OCI-LY1 (cell line): Measurements from ENCODE around the gene CDH13.

ENCODE experiments used
- H2AFZ ChIP-seq: fragments of 200-600 bp; sonication (generic), shearing (Covaris generic); 2 replicates; pipeline ENCODE4 v1.6.0; 2014; ENCODE audit warnings: antibody characterized with exemption, mild to moderate bottlenecking, low read length
- H3F3A ChIP-seq: fragments of 200-600 bp; sonication (generic), shearing (Covaris generic); 2 replicates; pipeline ENCODE4 v1.6.0; 2014; ENCODE audit warnings: mild to moderate bottlenecking, antibody characterized with exemption, low read length, moderate library complexity; ENCODE audit not compliant: insufficient read depth
- H3K27ac ChIP-seq: fragments of 200-600 bp; sonication (generic); 2 replicates; pipeline ENCODE4 v1.5.1; 2014; ENCODE audit warnings: low read length, mixed run types, mild to moderate bottlenecking, low read depth; ENCODE audit not compliant: poor library complexity, severe bottlenecking
- H3K27me3 ChIP-seq: fragments of 200-600 bp; sonication (generic); 2 replicates; pipeline ENCODE4 v1.6.0; 2014; ENCODE audit warnings: antibody characterized with exemption, mild to moderate bottlenecking, low read length, moderate library complexity; ENCODE audit not compliant: insufficient read depth
- H3K36me3 ChIP-seq: fragments of 200-600 bp; sonication (generic); 2 replicates; pipeline ENCODE4 v1.6.1; 2014; ENCODE audit warnings: mild to moderate bottlenecking, antibody characterized with exemption, low read length, moderate library complexity, mixed read lengths; ENCODE audit not compliant: insufficient read depth
- H3K4me1 ChIP-seq: fragments of 200-600 bp; sonication (generic); 2 replicates; pipeline ENCODE4 v1.5.1; 2014; ENCODE audit warnings: mild to moderate bottlenecking, low read length, moderate library complexity; ENCODE audit not compliant: insufficient read depth, severe bottlenecking
- H3K4me2 ChIP-seq: fragments of 200-600 bp; sonication (generic), shearing (Covaris generic); 2 replicates; pipeline ENCODE4 v1.6.1; 2014; ENCODE audit warnings: low read length
- H3K4me3 ChIP-seq: fragments of 200-600 bp; sonication (generic); 2 replicates; pipeline ENCODE4 v1.5.1; 2014; ENCODE audit warnings: low read length, low read depth, mild to moderate bottlenecking, mixed read lengths; ENCODE audit not compliant: poor library complexity, severe bottlenecking
- H3K79me2 ChIP-seq: fragments of 200-600 bp; shearing (Covaris generic); 2 replicates; pipeline ENCODE4 v1.6.1; 2016; ENCODE audit warnings: mixed run types, low read length, mixed read lengths; ENCODE audit not compliant: insufficient read depth
- H3K9ac ChIP-seq: fragments of 200-600 bp; sonication (generic), shearing (Covaris generic); 2 replicates; pipeline ENCODE4 v1.6.1; 2014; ENCODE audit warnings: mild to moderate bottlenecking, low read length, mixed read lengths
- H3K9me2 ChIP-seq: fragments of 200-600 bp; sonication (generic), shearing (Covaris generic); 2 replicates; pipeline ENCODE4 v1.6.1; 2014; ENCODE audit warnings: low read depth, mild to moderate bottlenecking, low read length, mixed read lengths
- H3K9me3 ChIP-seq: fragments of 200-600 bp; shearing (Covaris generic); 2 replicates; pipeline ENCODE4 v1.6.1; 2014; ENCODE audit warnings: low read length, mixed read lengths
- H4K20me1 ChIP-seq: fragments of 200-600 bp; sonication (generic), shearing (Covaris generic); 2 replicates; pipeline ENCODE4 v1.6.0; 2016; ENCODE audit warnings: mild to moderate bottlenecking, low read length; ENCODE audit not compliant: insufficient read depth
- EZH2 ChIP-seq: fragments of 200-600 bp; sonication (generic), shearing (Covaris generic); IDR thresholded peaks from 2 replicates; pipeline ENCODE4 v1.8.0; 2017; ENCODE audit warnings: borderline replicate concordance, mixed run types, mild to moderate bottlenecking, antibody characterized with exemption, low read length, moderate library complexity, mixed read lengths
- TF ChIP-seq, protein P1 (sequence below): fragments of 200-600 bp; sonication (generic), shearing (Covaris generic); IDR thresholded peaks from 2 replicates; pipeline ENCODE4 v1.5.1; 2017; ENCODE audit warnings: mild to moderate bottlenecking, antibody characterized with exemption, low read length, moderate library complexity, mixed read lengths

Gene CDH13

DNA sequence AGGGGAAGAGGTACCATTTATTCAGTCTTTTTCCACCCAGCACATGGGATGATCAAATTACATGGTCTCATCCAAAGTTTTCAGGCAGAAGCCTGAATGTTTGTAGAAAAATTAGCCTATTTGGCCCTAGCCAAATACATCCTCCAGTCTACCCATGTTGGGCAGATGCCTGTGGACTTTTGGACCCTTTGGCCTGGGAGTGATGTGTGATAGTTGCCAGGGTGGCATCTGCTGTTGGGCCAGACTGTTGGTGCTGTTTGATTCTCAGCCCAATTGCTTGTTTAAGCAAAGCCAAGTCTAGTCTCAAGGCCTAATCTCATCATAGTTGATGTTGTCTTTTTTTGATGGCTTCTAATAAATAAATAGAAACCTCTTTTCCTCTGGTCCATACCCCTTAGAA lies 419.0 kb downstream of the CDH13 start:
- Histone ChIP-seq H3K36me3 (no peaks in the 10 kb centered on the region), H3K4me2 (no peak overlapping the region), H3K9ac (no peak overlapping the region), H4K20me1 (no peaks in the 10 kb centered on the region), H3K27me3 (no peaks in the 10 kb centered on the region), H3K79me2 (no peaks in the 10 kb centered on the region), H3F3A (no peaks in the 10 kb centered on the region), H3K27ac (no peak overlapping the region), H2AFZ (no peak overlapping the region), H3K9me2 (no peaks in the 10 kb centered on the region), H3K4me3 (no peak overlapping the region), H3K9me3 (no peaks in the 10 kb centered on the region), H3K4me1 (no peaks in the 10 kb centered on the region)
- no peak for TF ChIP-seq EZH2
- TF ChIP-seq, protein P1, sequence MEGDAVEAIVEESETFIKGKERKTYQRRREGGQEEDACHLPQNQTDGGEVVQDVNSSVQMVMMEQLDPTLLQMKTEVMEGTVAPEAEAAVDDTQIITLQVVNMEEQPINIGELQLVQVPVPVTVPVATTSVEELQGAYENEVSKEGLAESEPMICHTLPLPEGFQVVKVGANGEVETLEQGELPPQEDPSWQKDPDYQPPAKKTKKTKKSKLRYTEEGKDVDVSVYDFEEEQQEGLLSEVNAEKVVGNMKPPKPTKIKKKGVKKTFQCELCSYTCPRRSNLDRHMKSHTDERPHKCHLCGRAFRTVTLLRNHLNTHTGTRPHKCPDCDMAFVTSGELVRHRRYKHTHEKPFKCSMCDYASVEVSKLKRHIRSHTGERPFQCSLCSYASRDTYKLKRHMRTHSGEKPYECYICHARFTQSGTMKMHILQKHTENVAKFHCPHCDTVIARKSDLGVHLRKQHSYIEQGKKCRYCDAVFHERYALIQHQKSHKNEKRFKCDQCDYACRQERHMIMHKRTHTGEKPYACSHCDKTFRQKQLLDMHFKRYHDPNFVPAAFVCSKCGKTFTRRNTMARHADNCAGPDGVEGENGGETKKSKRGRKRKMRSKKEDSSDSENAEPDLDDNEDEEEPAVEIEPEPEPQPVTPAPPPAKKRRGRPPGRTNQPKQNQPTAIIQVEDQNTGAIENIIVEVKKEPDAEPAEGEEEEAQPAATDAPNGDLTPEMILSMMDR, result no peak

DNA sequence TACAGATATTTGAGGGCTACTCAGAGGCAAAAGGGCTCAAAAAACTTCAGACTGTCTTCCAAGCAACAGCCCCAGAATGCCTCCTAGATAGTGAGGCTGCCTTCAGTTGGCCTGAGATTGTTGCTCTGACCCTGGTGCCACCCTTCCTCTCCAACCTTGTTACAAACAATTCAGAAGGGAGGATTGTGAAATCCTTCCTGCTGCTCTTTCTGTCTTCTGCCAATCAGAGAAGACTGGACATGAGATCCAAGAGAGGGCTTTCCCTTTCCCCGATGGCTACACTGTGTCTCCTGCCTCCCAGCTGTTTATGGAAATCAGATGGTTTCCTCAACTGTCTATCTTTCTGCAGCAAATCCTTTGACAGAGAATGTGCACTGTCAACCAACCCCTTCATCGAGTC lies 419.9 kb downstream of the CDH13 start:
- Histone ChIP-seq H3K9ac (no peak overlapping the region), H3K4me3 (no peak overlapping the region), H3K4me1 (no peaks in the 10 kb centered on the region), H3K27me3 (no peaks in the 10 kb centered on the region), H4K20me1 (no peaks in the 10 kb centered on the region), H3K27ac (no peak overlapping the region), H3K9me3 (no peaks in the 10 kb centered on the region), H3K9me2 (no peaks in the 10 kb centered on the region), H3K79me2 (no peaks in the 10 kb centered on the region), H2AFZ (no peak overlapping the region), H3F3A (no peaks in the 10 kb centered on the region), H3K36me3 (no peaks in the 10 kb centered on the region), H3K4me2 (no peak overlapping the region)
- TF ChIP-seq, protein P1, result no peak
- TF ChIP-seq EZH2, result no peak

DNA sequence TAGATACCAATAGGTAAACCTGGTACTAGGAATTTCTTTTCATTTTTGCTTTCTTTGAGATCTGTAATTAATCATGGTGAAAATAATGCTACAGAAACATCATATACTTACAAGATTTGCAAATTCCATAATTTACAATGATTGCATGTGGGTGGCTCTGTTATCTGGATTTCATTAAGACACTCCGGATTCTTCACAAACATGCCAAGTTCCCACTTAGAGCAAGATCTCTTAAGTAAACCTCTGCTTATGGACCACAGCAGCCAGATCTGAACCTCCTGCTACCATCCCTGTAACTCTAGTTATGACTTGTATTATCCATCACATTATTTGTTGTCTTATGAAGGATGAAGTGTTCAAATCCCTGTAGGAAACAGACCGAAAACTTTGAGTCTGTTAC lies 424.7 kb downstream of the CDH13 start:
- no peak for TF ChIP-seq EZH2
- TF ChIP-seq, protein P1, result no peak
- H3F3A ChIP-seq, result no peaks in the 10 kb centered on the region
- no peaks in the 10 kb centered on the region for H3K36me3 ChIP-seq
- H3K4me1 ChIP-seq, result no peaks in the 10 kb centered on the region
- H3K79me2 ChIP-seq, result no peaks in the 10 kb centered on the region
- no peaks in the 10 kb centered on the region for H3K27me3 ChIP-seq
- H2AFZ ChIP-seq, result no peak overlapping the region
- no peaks in the 10 kb centered on the region for H3K9me2 ChIP-seq
- no peak overlapping the region for H3K4me3 ChIP-seq
- no peak overlapping the region for H3K4me2 ChIP-seq
- no peak overlapping the region for H3K27ac ChIP-seq
- no peak overlapping the region for H3K9ac ChIP-seq
- H4K20me1 ChIP-seq, result no peaks in the 10 kb centered on the region
- no peaks in the 10 kb centered on the region for H3K9me3 ChIP-seq
